Measurements from ENCODE around the gene C17orf67.
A peak's percentile ranks its signal among the peaks of the same experiment; 100 is the strongest.

DNA sequence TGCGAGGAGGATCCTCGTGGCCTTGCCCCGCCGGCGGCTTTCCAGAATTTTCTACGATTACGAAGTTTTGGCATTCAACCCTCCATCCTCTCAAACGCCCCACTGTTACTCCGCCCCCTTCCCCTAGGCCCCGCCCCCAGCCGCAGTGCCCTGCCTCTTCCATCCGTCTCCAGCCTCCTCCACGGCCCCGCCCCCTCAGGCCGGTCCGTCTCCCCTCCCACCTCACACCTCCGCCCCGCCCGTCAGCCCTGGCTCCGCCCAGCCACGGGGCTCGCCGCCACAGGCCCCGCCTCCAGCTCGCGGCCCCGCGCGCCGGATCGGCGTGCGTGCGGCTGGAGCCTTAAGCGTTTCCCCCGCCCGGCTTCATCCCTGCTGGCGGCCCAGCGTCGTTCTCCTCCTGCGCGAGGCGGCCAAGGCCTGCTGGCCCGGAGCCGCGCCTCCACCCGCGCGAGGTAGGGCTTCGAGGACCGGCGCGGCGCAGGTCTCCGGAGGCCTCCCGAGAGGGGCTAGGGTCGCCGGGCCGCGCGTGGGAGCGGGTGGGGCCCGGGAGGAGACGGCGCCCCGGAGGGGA is at the start of gene C17orf67, which contains the start of gene DGKE:
- TF ChIP-seq CSRNP3 (CRISPR knock-in tag; IDR thresholded peaks at IDR 0.05) (no peak), ZFP3 (CRISPR knock-in tag; IDR thresholded peaks at IDR 0.05) (peak; percentile 61; the same call in 1 of the 2 replicates), PATZ1 (CRISPR knock-in tag; IDR thresholded peaks at IDR 0.05; ENCODE audit: borderline replicate concordance) (no peak), ZNF8 (CRISPR knock-in tag; IDR thresholded peaks at IDR 0.05) (no peak), PPARA (CRISPR knock-in tag; IDR thresholded peaks at IDR 0.05; ENCODE audit: borderline replicate concordance) (no peak), ISL1 (CRISPR knock-in tag; IDR thresholded peaks at IDR 0.05) (no peak), SNAI2 (CRISPR knock-in tag; IDR thresholded peaks at IDR 0.05) (no peak), OSR1 (CRISPR knock-in tag; IDR thresholded peaks at IDR 0.05) (no peak), ZFP30 (CRISPR knock-in tag; IDR thresholded peaks at IDR 0.05) (no peak), ARNTL (CRISPR knock-in tag; IDR thresholded peaks at IDR 0.05; ENCODE audit: borderline replicate concordance, low read depth) (no peak), GLIS3 (CRISPR knock-in tag; IDR thresholded peaks at IDR 0.05) (no peak), TCF4 (CRISPR knock-in tag; IDR thresholded peaks at IDR 0.05; ENCODE audit: borderline replicate concordance) (no peak), TOX (CRISPR knock-in tag; IDR thresholded peaks at IDR 0.05; ENCODE audit: borderline replicate concordance) (no peak)

All from SK-N-SH treated with all-trans-retinoic acid at 6 μM for 48 hours (cell line).